Posterior cingulate gyrus (tissue), 11 donors: ENCODE data around the gene SC5D.
A peak's percentile ranks its signal among the peaks of the same experiment; 100 is the strongest.

Experiments
- DNase-seq, 10 donors: peaks; one replicate each; pipeline versions ENCODE4 v3.0.0 to v3.0.0-alpha.2; 2020 to 2021; ENCODE audit warnings: mixed read lengths in 3 of 10
- intact Hi-C: fragments of 100-400 bp; cut with DNase I; formaldehyde crosslinking; loops from one replicate; pipeline ENCODE4 v1.15.1; 2023

Gene SC5D

GRCh38 chr11:121291319-121291718 is 1.3 kb upstream of the SC5D start:
- intact Hi-C loops: no loop called here
- DNase-seq: no peak

- intact Hi-C loops: loop anchor here (2.0 kb wide), 1 partner anchor 43 kb away; no protein-coding TSS in a partner anchor
- peak in 2 of 10 donors; percentile 61 to 64 for DNase-seq
Observed at GRCh38 chr11:121291896-121292494, 576 bp upstream of the SC5D start.

- DNase-seq: no peak
- intact Hi-C loops: loop anchor here (2.0 kb wide), 1 partner anchor 44 kb away; no protein-coding TSS in a partner anchor
Observed at GRCh38 chr11:121293288-121293594, 670 bp downstream of the SC5D start.

GRCh38 chr11:121295246-121296029 is 2.9 kb downstream of the SC5D start:
- DNase-seq: no peak
- intact Hi-C loops: no loop called here

GRCh38 chr11:121297872-121298271 is 5.3 kb downstream of the SC5D start:
- no peak for DNase-seq
- intact Hi-C loops: no loop called here

GRCh38 chr11:121298774-121299173 is 6.2 kb downstream of the SC5D start:
- no peak for DNase-seq
- intact Hi-C loops: no loop called here

GRCh38 chr11:121299417-121299816 is 6.8 kb downstream of the SC5D start:
- no peak for DNase-seq
- intact Hi-C loops: no loop called here

GRCh38 chr11:121300313-121300971 is 7.9 kb downstream of the SC5D start:
- no peak for DNase-seq

GRCh38 chr11:121300972-121301699 is 8.6 kb downstream of the SC5D start:
- no peak for DNase-seq
- intact Hi-C loops: no loop called here

More at GRCh38 chr11:121300313-121300971, 7.9 kb downstream of the SC5D start:
- intact Hi-C loops: no loop called here

- intact Hi-C loops: no loop called here
- DNase-seq: no peak
Observed at GRCh38 chr11:121304759-121305158, 12.2 kb downstream of the SC5D start.

- no peak for DNase-seq
- intact Hi-C loops: no loop called here
Observed at GRCh38 chr11:121308816-121309215, 16.2 kb downstream of the SC5D start.

- no peak for DNase-seq
- intact Hi-C loops: no loop called here
Observed at GRCh38 chr11:121309688-121310087, 17.1 kb downstream of the SC5D start.

- intact Hi-C loops: no loop called here
- DNase-seq: no peak
Observed at GRCh38 chr11:121310908-121311307, 18.3 kb downstream of the SC5D start.

- no peak for DNase-seq
- intact Hi-C loops: no loop called here
Observed at GRCh38 chr11:121311373-121311772, 18.8 kb downstream of the SC5D start.

- DNase-seq: no peak
- intact Hi-C loops: no loop called here
Observed at GRCh38 chr11:121312483-121312882, 19.9 kb downstream of the SC5D start.

GRCh38 chr11:121318848-121319834 is 26.6 kb downstream of the SC5D start:
- no peak for DNase-seq
- intact Hi-C loops: no loop called here

- DNase-seq: peak; percentile 24 to 94 (median 67)
- intact Hi-C loops: loop anchor here (1.0 to 5.0 kb wide), 3 partner anchors 126 to 270 kb away; no protein-coding TSS in a partner anchor
Observed at GRCh38 chr11:121321614-121322243, 29.2 kb downstream of the SC5D start.

GRCh38 chr11:121323046-121323607 is 30.6 kb downstream of the SC5D start:
- no peak for DNase-seq
- intact Hi-C loops: loop anchor here (5.0 kb wide), 1 partner anchor 124 kb away; no protein-coding TSS in a partner anchor

GRCh38 chr11:121326230-121326629 is 33.7 kb downstream of the SC5D start:
- intact Hi-C loops: no loop called here

More at GRCh38 chr11:121326230-121326629, 33.7 kb downstream of the SC5D start:
- no peak for DNase-seq
